ENCODE results near the gene JAK1.
"Not testable (repeated sequence)": the region's sequence is repeated elsewhere in the genome, so short reads cannot be mapped to it uniquely, and the experiment has no call there.

JAK1 gene

GRCh38 chr1:64922336-64922735 is 44.0 kb downstream of the JAK1 start:
- DNase-seq (ENCODE audit: low read depth), result no peak

- DNase-seq (ENCODE audit: low read depth), result no peak
Measured at GRCh38 chr1:64921771-64922170, 44.6 kb downstream of the JAK1 start.

- DNase-seq (ENCODE audit: low read depth), result no peak
Measured at GRCh38 chr1:64920941-64921589, 45.3 kb downstream of the JAK1 start.

DNA sequence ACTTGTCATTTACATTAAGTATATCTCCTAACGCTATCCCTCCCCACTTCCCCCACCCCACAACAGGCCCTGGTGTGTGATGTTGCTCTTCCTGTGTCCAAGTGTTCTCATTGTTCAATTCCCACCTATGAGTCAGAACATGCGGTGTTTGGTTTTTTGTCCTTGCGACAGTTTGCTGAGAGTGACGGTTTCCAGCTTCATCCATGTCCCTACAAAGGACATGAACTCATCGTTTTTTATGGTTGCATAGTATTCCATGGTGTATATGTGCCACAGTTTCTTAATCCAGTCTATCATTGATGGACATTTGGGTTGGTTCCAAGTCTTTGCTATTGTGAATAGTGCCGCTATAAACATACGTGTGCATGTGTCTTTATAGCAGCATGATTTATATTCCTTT is 47.2 kb downstream of the JAK1 start:
- not testable (repeated sequence) for DNase-seq (ENCODE audit: low read depth)

DNA sequence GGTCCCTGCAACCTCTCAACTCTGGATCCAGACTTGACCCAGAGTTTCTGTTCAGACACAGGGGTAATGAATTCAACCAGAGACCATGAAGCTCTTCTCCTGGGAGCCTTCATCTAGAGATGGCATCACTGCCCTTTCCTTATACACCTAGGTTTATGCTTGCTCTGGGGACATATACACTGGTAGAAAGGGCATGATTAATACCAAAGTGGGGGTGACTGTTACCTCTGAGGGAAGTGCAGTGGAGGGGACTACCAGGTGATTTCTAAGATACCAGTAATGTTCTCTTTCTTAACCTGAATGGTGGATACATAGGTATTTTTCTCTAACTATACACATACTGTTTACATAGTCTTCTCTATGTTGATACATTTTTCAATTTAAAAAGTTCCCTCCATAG is 48.4 kb downstream of the JAK1 start:
- no peak for DNase-seq (ENCODE audit: low read depth)

DNA sequence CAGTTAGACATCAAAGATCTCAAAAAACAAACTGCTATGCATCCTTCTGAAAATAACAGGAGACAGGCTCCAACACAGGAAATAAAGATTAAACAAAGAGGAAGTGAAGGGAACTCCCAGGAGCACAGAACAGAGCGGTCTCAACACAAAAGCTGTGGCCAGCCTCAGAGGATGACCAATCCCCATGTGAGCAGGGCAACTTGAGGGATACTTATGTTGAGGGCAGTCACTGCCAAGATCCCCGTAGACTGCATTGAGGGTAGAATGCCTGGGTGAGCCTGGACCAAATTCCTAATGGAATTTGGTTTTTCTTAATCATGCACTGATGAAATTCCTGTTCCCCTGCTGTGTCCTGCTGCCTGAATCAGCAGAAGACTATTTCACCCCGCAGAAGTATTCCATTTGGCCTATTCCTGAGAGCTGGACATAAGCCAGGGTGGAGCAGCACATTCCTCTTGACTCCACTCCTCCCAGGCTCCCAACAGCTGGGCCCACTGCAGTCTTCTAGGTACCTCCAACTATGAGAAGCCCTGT is 49.0 kb downstream of the JAK1 start:
- DNase-seq (ENCODE audit: low read depth), result no peak

DNA sequence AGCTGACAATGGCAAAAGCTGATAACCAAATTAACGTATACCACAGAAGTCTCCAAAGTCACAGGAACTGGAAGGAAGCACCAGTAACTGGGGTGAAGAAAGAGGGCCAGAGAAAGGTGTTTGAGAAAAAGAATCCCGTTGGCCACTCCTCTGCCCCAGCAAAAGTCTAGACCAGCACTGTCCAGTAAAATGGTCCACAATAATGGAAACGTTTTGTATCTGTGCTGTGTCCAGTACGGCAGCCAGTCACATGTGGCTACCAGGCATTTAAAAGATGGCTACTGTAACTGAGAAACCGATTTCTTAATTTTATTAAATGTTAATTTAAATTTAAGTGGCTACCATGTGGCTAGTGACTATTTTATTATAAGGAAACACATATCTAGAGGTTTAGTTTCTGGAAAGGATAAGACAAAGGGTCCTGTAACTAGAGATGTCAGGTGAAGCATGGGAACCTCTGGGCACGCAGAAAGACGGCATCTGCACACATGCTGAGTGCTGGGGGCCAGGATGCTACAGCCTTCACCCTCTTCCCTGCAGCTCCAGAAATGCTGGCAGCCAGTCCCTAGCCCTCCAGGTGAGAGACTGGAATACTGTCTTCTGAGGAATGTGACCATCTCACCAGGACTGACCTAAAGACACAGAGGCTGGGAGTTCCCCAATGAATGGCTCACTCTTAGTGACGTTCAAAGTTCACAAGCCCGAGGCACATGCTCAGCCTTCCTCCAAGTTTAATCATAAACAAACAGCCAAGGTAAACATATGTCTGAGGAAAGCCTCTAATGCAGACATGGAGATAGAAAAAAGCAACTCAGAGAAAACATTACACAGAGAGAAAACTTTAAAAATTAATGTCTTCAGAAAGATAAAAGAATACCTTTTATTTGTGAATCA is 50.7 kb downstream of the JAK1 start:
- DNase-seq (ENCODE audit: low read depth), result no peak

DNA sequence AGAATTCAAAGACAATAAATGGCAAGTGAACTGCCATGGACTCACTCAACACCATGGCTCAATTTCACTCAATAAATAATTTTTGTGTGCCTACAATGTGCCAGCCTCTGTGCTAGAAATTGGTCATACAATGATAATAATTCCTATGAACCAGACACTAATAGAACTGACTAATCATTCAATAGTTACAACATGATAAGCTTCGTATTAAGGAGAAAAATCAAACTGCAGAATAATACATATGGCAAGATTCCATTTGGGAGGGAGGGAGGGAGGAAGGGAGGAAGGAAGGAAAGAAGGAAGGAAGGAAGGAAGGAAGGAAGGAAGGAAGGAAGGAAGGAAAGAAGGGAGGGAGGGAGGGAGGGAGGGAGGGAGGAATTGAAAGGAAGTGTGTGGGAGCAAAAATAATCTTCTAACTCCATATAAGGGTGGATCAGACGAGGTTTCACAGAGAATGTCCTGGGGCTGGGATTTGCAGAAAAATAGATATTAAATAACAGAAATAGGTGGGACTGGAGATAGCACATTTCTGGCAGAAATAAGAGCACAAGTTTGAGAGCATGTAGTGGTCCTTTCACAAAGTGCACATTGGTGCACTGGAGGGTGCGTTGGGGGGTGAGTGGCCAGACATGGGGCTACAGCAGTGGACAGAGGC is 52.9 kb downstream of the JAK1 start:
- no peak for DNase-seq (ENCODE audit: low read depth)

DNA sequence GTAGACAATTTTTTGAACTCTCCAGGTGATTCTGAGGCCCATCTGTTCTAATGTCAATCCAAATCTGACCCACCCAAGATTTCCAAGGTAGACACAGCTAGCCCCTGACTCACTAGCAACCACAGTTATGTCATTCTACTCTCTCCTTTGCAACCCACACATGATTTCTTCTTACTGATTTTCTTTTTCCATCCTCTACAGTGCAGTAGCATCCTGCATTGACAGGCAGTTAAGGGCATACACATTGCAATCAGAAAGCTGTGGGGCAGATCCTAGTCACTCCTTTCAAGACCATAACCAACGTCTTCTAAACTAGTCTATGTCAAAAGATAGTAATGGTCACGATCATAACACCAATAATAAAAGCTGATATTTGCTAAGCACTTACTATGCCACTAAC is 54.2 kb downstream of the JAK1 start:
- DNase-seq (ENCODE audit: low read depth), result no peak

DNA sequence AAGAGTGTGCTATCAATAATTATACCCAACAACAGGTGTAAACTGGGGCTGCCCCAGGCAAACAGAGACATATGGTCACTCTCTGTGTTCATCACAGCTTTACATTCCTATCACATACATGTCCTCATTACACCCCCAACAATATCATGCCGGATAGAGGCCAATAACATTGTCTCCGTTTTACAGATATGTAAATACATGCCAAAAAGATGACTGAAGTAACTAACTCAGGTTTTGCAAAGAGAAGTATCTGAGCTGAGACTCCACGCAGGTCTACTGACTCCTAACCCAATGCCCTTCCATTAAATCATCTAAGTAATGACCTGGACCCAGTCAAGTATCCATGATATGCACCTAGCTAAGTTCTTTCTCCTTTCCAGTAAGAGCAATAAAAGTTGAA is 55.0 kb downstream of the JAK1 start:
- DNase-seq (ENCODE audit: low read depth), result no peak

- DNase-seq (ENCODE audit: low read depth), result no peak
Measured at GRCh38 chr1:64909031-64909430, 57.3 kb downstream of the JAK1 start.

GRCh38 chr1:64908575-64908974 is 57.8 kb downstream of the JAK1 start:
- no peak for DNase-seq (ENCODE audit: low read depth)

- no peak for DNase-seq (ENCODE audit: low read depth)
Measured at GRCh38 chr1:64906447-64906846, 59.9 kb downstream of the JAK1 start.

DNA sequence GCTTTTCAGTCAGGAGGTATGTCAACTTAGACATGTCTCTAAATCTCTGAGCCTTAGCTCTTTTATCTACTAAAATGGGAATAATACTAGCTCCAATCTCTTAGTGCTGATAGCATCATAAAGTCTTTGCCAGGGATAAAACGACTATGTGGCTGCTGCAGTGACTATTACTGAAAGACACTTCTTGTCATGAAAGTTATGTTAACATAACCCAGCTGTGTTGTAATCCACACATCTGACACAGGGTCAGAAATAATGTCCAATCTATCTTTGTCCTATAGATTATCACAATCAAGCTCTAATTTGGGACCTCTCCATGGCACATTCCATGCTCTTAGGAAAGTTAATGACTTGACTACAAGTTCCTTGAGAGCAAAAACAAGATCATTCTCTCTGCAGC is 62.8 kb downstream of the JAK1 start:
- no peak for DNase-seq (ENCODE audit: low read depth)

DNA sequence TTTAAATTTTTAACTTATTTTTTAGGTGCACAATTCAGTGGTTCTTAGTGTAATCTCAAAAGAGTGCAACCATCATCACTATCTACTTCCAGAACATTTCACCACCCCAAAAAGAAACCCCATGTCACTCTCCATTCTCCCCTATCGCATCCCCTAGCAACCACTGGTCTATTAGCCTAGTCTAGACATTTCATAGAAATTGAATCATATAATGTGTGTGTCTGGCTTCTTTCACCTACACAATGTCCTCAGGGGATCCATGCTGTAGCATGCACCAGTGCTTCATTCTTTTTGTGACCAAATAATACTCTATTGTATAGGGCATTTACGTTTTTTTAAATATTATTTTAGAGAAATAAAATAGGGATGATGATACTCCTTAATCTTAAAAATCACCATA is 64.7 kb downstream of the JAK1 start:
- no peak for DNase-seq (ENCODE audit: low read depth)

DNA sequence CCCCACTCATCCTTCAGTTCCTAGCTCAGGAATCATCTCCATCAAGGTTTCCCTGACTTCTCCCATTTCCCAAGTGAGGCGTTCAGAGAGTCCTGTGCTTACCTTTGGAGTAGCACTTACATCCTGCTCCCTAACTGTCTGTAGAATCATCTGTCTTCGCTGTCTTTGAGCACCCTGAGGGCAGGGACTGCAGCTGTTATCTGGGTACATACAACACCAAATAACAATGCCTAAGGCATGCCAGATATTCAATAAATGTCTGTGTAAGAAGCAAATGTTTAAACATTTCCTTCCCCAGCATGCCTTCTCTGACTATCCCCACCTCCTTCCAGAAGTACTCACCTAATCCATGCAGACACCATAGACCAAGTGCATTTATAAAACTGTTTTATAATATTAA is 65.4 kb downstream of the JAK1 start:
- DNase-seq (ENCODE audit: low read depth), result no peak

DNA sequence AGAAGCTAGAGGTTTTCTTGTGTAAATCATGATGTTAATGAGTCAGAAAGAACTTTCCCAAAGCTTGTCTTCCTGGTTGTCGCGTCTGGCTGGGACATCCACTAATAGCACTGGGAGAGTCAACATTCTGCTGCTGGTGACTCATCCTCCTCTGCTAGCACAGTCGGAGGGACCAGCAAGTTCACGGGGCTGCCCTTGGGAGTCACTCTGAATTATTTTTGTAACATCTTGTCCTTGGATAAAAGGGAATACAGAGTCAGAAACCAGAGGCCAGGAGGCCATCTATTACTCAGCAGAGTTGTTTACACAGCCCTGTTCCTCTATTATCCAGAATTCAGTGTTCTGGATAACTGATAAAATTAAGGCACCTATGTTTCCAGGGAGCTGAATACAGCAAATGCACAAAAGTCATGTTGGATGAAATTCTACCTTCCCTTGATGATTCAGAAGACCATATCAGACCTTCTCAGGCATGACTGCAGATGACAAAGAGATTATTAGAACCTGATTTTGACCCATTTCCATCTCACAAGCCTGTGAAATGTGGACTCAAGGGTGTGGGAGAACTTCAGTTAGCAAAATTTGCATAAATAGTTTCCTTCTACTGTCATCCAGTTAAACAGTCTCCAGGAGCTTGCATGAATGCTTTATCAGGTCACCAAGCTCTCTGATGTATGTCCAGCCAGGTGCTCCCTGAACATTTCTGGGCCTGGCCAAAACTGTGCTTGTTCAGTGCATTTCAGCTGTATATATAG is 68.1 kb downstream of the JAK1 start:
- DNase-seq (ENCODE audit: low read depth), result peak; percentile 14

GRCh38 chr1:64896551-64896950 is 69.8 kb downstream of the JAK1 start:
- no peak for DNase-seq (ENCODE audit: low read depth)

DNA sequence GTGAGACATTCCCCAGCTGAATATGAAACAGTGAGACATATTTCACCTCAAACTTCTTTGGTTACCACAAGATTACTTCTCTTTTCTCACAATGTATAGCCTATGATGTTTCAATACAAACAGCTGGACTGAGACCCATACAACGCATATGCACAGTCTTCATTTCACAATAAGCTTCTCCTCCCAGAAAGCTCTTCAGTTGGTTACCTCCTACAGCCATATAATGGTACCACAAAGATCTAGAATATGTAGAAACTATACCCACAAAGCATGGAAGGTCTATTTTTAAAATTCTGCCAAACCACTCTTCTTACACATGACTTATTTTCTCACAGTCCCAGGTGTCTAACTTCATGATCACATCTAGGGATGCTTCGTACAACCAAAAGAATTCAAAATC is 70.8 kb downstream of the JAK1 start:
- DNase-seq (ENCODE audit: low read depth), result no peak

DNA sequence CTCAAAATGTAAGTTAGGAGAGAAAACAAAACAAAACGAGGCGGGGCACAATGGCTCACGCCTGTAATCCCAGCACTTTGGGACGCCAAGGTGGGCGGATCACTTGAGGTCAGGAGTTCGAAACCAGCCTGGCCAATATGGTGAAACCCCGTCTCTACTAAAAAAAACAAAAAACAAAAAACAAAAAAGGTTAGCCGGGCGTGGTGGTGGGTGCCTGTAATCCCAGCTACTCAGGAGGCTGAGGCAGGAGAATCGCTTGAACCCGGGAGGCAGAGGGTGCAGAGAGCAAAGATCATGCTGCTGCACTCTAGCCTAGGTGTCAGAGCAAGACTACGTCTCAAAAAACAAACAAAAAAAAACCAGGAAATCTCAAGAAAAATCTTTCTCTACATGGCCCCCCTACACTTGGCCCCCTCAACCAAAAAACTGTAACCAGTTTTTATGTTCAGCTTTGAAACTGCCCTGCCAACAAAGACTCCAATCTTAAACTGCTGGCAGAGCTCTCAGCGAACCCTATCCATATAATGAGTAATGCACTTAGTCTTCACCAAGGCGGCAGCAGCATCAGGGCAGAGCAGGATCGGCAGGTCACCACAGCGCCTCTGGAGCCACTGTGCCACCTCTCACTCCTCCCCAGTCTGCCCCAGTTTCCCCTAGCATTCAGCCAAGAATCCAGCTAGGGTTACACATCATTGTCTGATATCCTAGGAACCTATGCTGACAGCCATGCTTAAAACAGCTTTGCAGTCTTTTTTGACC is 71.7 kb downstream of the JAK1 start:
- DNase-seq (ENCODE audit: low read depth), result no peak

- DNase-seq (ENCODE audit: low read depth), result no peak
Measured at GRCh38 chr1:64893921-64894320, 72.4 kb downstream of the JAK1 start.

All from activated T-cell treated with anti-CD3 and anti-CD28 coated beads for 1 hour (primary cell).